ENCODE results near the gene MBNL2.
"Not testable (repeated sequence)": the region's sequence is repeated elsewhere in the genome, so short reads cannot be mapped to it uniquely, and the experiment has no call there.

Gene MBNL2

DNA sequence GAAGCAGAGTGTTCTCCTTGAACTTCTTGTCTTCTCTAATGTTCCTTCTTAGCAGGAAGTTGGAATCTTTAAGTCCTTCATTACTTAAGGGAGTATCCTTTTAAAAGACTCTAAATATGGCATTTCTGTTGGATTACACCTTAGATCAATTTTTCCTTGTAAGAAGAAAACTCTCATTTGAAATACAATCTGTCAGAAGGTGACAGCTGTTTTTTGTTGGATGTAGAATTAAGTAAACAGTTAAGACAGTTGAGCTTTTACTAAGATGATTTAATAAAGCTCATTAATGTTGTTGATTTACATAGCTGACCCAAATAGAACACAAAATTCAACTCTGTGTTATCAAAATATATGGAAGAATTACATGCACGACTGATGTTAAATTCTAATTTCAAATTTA, 16.7 kb upstream of the MBNL2 start:
- no peak overlapping the region for H3K4me3 ChIP-seq (ENCODE audit: control insufficient read depth, low read depth, low read length)
- TF ChIP-seq CTCF (IDR thresholded peaks at IDR 0.05; ENCODE audit: control insufficient read depth, insufficient read depth, low read depth, low read length, missing control alignments), result no peak
- no peak for DNase-seq (ENCODE audit: low read depth)

DNA sequence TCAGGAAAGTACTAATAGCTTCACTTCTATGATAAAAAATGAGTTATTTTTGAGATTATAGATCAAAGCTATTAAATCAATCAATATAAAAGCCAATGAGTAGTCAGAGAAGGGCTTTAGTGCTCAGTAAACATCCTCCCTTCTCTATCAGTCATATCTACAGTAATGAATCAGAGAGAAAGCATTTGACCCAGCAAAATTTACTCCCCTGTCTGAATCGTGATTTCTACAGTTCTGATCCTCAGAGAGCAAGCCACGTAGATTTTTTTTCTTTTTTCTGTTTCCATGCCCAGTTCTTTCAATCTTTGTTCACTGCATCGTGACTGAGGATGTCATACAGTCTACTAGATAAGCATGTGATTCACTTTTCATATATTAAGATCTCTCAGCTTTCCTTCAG, 16.2 kb upstream of the MBNL2 start:
- DNase-seq (ENCODE audit: low read depth), result no peak
- H3K4me3 ChIP-seq (ENCODE audit: control insufficient read depth, low read depth, low read length), result no peak overlapping the region
- TF ChIP-seq CTCF (IDR thresholded peaks at IDR 0.05; ENCODE audit: control insufficient read depth, insufficient read depth, low read depth, low read length, missing control alignments), result no peak

- not testable (repeated sequence) for H3K4me3 ChIP-seq (ENCODE audit: control insufficient read depth, low read depth, low read length); DNase-seq (ENCODE audit: low read depth)
Observed at GRCh38 chr13:97207252-97207651, 14.9 kb upstream of the MBNL2 start.

- no peak for TF ChIP-seq CTCF (IDR thresholded peaks at IDR 0.05; ENCODE audit: control insufficient read depth, insufficient read depth, low read depth, low read length, missing control alignments)
- no peak overlapping the region for H3K4me3 ChIP-seq (ENCODE audit: control insufficient read depth, low read depth, low read length)
- no peak for DNase-seq (ENCODE audit: low read depth)
Observed at GRCh38 chr13:97211300-97211699, 10.8 kb upstream of the MBNL2 start.

DNA sequence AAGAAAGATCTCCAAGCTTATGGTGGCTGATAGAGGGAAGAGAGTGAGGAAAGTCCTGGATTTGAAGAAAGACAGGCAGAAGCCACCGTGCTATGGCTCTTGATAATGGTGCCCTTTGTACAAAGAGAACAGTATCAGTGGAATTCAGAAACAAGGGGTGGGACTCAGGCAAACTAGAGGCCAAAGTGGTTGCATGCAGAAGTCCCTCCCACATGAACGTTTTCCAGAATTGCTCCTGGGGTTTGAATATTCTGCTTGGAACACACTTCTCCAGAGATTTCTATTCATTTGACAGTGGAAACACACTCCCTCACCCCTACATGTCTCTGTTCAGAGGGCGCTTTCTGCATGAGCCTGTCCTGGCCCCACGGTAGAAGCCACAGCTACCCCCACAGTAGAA, 10.1 kb upstream of the MBNL2 start:
- no peak for TF ChIP-seq CTCF (IDR thresholded peaks at IDR 0.05; ENCODE audit: control insufficient read depth, insufficient read depth, low read depth, low read length, missing control alignments)
- DNase-seq (ENCODE audit: low read depth), result no peak

GRCh38 chr13:97212601-97213040, 9.5 kb upstream of the MBNL2 start:
- H3K4me3 ChIP-seq (ENCODE audit: control insufficient read depth, low read depth, low read length), result no peak overlapping the region
- TF ChIP-seq CTCF (IDR thresholded peaks at IDR 0.05; ENCODE audit: control insufficient read depth, insufficient read depth, low read depth, low read length, missing control alignments), result peak; percentile 75
- DNase-seq (ENCODE audit: low read depth), result no peak

More for the DNA sequence above, 10.1 kb upstream of the MBNL2 start:
- H3K4me3 ChIP-seq (ENCODE audit: control insufficient read depth, low read depth, low read length), result no peak overlapping the region

- no peak for DNase-seq (ENCODE audit: low read depth)
- TF ChIP-seq CTCF (IDR thresholded peaks at IDR 0.05; ENCODE audit: control insufficient read depth, insufficient read depth, low read depth, low read length, missing control alignments), result no peak
- no peak overlapping the region for H3K4me3 ChIP-seq (ENCODE audit: control insufficient read depth, low read depth, low read length)
Observed at GRCh38 chr13:97214921-97215320, 7.2 kb upstream of the MBNL2 start.
